CD14-positive monocyte (primary cell): ENCODE measurements around the gene TRPM5. TPM values are rescaled to one million over a fixed set of nuclear protein-coding genes. Genes with fewer than 3 reads are reported as not detected.

Experiments used
- DNase-seq, 3 donors: peaks; one replicate each; pipeline ENCODE4 v3.0.0-alpha.2; 2011 to 2022
- H2AFZ ChIP-seq: 2 replicates; pipeline ENCODE4 v1.6.0; 2012; ENCODE audit warnings: mild to moderate bottlenecking, low read depth, low read length, inconsistent platforms; ENCODE audit not compliant: insufficient read depth, poor library complexity, severe bottlenecking
- H3K27ac ChIP-seq, 2 donors: 1 replicate in 1 of 2; 2 replicates in 1 of 2; pipeline ENCODE4 v1.5.1; 2012 to 2013; ENCODE audit warnings: low read length in 2 of 2, control low read depth in 1 of 2, inconsistent platforms in 1 of 2, low read depth in 1 of 2, mild to moderate bottlenecking in 1 of 2
- H3K27me3 ChIP-seq, 2 donors: one replicate each; pipeline versions ENCODE4 v1.6.0 to v1.6.1; 2011 to 2013; ENCODE audit warnings: low read length in 2 of 2; ENCODE audit not compliant: control insufficient read depth in 2 of 2, insufficient read depth in 2 of 2
- H3K36me3 ChIP-seq, 2 donors: replicated peaks in 1 of 2; 1 replicate in 1 of 2; 2 replicates in 1 of 2; pipeline versions ENCODE4 v1.5.1 to v1.6.1; 2012 to 2013; ENCODE audit warnings: low read length in 2 of 2, control low read depth in 1 of 2, inconsistent platforms in 1 of 2, mild to moderate bottlenecking in 1 of 2; ENCODE audit not compliant: insufficient read depth in 2 of 2, control insufficient read depth in 1 of 2
- H3K4me1 ChIP-seq, 2 donors: 1 replicate in 1 of 2; 2 replicates in 1 of 2; pipeline versions ENCODE4 v1.5.1 to v1.6.1; 2012 to 2013; ENCODE audit warnings: low read length in 2 of 2, control low read depth in 1 of 2, inconsistent platforms in 1 of 2, mild to moderate bottlenecking in 1 of 2, moderate library complexity in 1 of 2; ENCODE audit not compliant: insufficient read depth in 2 of 2, control insufficient read depth in 1 of 2
- H3K4me2 ChIP-seq: replicated peaks from 2 replicates; pipeline ENCODE3; 2012; ENCODE audit warnings: low read length, moderate library complexity, mild to moderate bottlenecking; ENCODE audit not compliant: poor library complexity, severe bottlenecking; ENCODE audit errors: extremely low read depth
- H3K4me3 ChIP-seq, 3 experiments: fragments of 200-600 bp in 1 of 3; sonication (generic) in 1 of 3; replicated peaks in 1 of 3; 1 replicate in 2 of 3; 2 replicates in 1 of 3; pipeline ENCODE4 v1.5.1; 2011 to 2013; ENCODE audit warnings: low read length in 3 of 3, mild to moderate bottlenecking in 3 of 3, control low read depth in 2 of 3, low read depth in 2 of 3, inconsistent platforms in 1 of 3, moderate library complexity in 1 of 3
- H3K79me2 ChIP-seq: 2 replicates; pipeline ENCODE4 v1.6.0; 2012; ENCODE audit warnings: mild to moderate bottlenecking, control low read depth, inconsistent platforms, low read length, moderate library complexity; ENCODE audit not compliant: insufficient read depth
- H3K9ac ChIP-seq: 2 replicates; pipeline ENCODE4 v1.6.0; 2017; ENCODE audit warnings: low read length, mild to moderate bottlenecking; ENCODE audit not compliant: insufficient read depth, poor library complexity, severe bottlenecking
- H3K9me3 ChIP-seq, 2 donors: replicated peaks in 1 of 2; 1 replicate in 1 of 2; 2 replicates in 1 of 2; pipeline versions ENCODE4 v1.5.1 to v1.6.1; 2012 to 2013; ENCODE audit warnings: low read length in 2 of 2, control low read depth in 1 of 2; ENCODE audit not compliant: control insufficient read depth in 1 of 2, insufficient read depth in 1 of 2
- H4K20me1 ChIP-seq: 2 replicates; pipeline ENCODE4 v1.6.0; 2012; ENCODE audit warnings: mild to moderate bottlenecking, low read length, control low read depth, moderate library complexity; ENCODE audit not compliant: insufficient read depth
- H3K27ac Mint-ChIP-seq, 7 donors: one replicate each; pipeline ENCODE4 v1.8.0; 2020; ENCODE audit warnings: mild to moderate bottlenecking in 7 of 7, mixed read lengths in 7 of 7, moderate library complexity in 6 of 7, inconsistent platforms in 2 of 7
- H3K27me3 Mint-ChIP-seq, 3 donors: one replicate each; pipeline ENCODE4 v1.8.0; 2021 to 2022; ENCODE audit warnings: low read depth in 3 of 3, mild to moderate bottlenecking in 3 of 3, mixed read lengths in 3 of 3, moderate library complexity in 3 of 3, inconsistent platforms in 1 of 3
- H3K36me3 Mint-ChIP-seq, 2 donors: one replicate each; pipeline ENCODE4 v1.8.0; 2020; ENCODE audit warnings: mixed read lengths in 2 of 2, inconsistent platforms in 1 of 2, mild to moderate bottlenecking in 1 of 2
- H3K4me1 Mint-ChIP-seq: one replicate; pipeline ENCODE4 v1.8.0; 2020; ENCODE audit warnings: mild to moderate bottlenecking, mixed read lengths
- H3K4me3 Mint-ChIP-seq, 2 donors: one replicate each; pipeline ENCODE4 v1.8.0; 2020; ENCODE audit warnings: mild to moderate bottlenecking in 2 of 2, mixed read lengths in 2 of 2, moderate library complexity in 1 of 2
- H3K9me3 Mint-ChIP-seq, 7 donors: one replicate each; pipeline ENCODE4 v1.8.0; 2020 to 2022; ENCODE audit warnings: mixed read lengths in 7 of 7, mild to moderate bottlenecking in 6 of 7, moderate library complexity in 6 of 7, inconsistent platforms in 2 of 7
- WGBS: methylation state at CpG from one replicate; pipeline ENCODE4 v1.1.5; 2013; ENCODE audit warnings: missing lambda C conversion rate; ENCODE audit not compliant: insufficient coverage; 5-methylcytosine and 5-hydroxymethylcytosine counted together
- intact Hi-C, 2 donors: fragments of 100-400 bp; cut with micrococcal nuclease; formaldehyde crosslinking; loops; one replicate each; pipeline versions ENCODE4 v1.15.0 to v1.15.1; 2023
- polyA plus RNA-seq, 3 donors: library from polyadenylated mRNA; depleted of rRNA in 1 of 3; unstranded in 2 of 3; stranded (reverse) in 1 of 3; fragments of 300-500 nt in 2 of 3; fragments of >200 nt in 1 of 3; fragmentation: Illumina TruSeq in 2 of 3; gene quantifications; 1 replicate in 2 of 3; 2 replicates in 1 of 3; pipeline ENCODE4 v1.2.3, GENCODE V29; 2012 to 2021
- TF ChIP-seq, protein P1 (sequence below): fragments of 200-600 bp; IDR thresholded peaks from one replicate; pipeline ENCODE4 v1.8.0; 2022; ENCODE audit warnings: antibody characterized with exemption, mild to moderate bottlenecking

The TRPM5 gene
- polyA plus RNA-seq, 3 donors: 0.03 TPM; not detected in 2

- Mint-ChIP-seq H3K36me3 (no peaks in the 10 kb centered on the region), H3K27me3 (peaks cover 2 to 9% (median 5%) of the 10 kb centered on the region in 3 donors), H3K4me1 (peaks cover 2% of the 10 kb centered on the region), H3K4me3 (no peak overlapping the region), H3K9me3 (no peaks in the 10 kb centered on the region), H3K27ac (no peak overlapping the region)
- intact Hi-C loops: loop anchor here in 1 of 2 donors (10.0 kb wide), 1 partner anchor 60 kb away; no protein-coding TSS in a partner anchor
- Histone ChIP-seq H3K27me3 (no peaks in the 10 kb centered on the region), H3K4me2 (no peak overlapping the region), H4K20me1 (no peaks in the 10 kb centered on the region), H3K9me3 (no peaks in the 10 kb centered on the region), H3K9ac (no peak overlapping the region), H3K27ac (no peak overlapping the region), H3K36me3 (no peaks in the 10 kb centered on the region), H3K4me3 (no peak overlapping the region), H3K79me2 (no peaks in the 10 kb centered on the region), H3K4me1 (peaks cover 0 to 2% of the 10 kb centered on the region in 2 donors), H2AFZ (no peak overlapping the region)
- no peak for DNase-seq
- WGBS: 98% methylated on average over 23 of the region's 28 CpGs
- TF ChIP-seq, protein P1, sequence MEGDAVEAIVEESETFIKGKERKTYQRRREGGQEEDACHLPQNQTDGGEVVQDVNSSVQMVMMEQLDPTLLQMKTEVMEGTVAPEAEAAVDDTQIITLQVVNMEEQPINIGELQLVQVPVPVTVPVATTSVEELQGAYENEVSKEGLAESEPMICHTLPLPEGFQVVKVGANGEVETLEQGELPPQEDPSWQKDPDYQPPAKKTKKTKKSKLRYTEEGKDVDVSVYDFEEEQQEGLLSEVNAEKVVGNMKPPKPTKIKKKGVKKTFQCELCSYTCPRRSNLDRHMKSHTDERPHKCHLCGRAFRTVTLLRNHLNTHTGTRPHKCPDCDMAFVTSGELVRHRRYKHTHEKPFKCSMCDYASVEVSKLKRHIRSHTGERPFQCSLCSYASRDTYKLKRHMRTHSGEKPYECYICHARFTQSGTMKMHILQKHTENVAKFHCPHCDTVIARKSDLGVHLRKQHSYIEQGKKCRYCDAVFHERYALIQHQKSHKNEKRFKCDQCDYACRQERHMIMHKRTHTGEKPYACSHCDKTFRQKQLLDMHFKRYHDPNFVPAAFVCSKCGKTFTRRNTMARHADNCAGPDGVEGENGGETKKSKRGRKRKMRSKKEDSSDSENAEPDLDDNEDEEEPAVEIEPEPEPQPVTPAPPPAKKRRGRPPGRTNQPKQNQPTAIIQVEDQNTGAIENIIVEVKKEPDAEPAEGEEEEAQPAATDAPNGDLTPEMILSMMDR: no peak
Measured at GRCh38 chr11:2415171-2415570, 29.1 kb downstream of the TRPM5 start.

DNA sequence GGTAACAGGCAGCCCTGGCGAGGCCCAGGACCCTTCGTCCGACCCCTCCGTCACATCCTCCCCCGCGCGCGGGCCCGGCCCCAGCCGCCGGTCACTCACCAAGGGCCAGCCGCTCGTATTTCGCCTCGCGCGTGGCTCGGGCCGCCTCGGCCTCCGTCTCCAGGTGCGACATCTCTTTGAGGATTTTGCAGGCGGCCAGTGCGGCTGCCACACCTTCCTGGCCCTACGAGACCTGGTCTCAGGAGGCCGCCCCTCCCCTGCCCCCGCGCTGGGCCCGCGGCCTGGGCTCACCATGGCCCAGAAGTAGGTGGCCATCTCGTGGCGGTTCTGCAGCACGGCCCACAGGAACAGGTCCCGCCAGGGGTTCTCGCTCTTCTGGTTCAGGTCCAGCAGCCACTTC, 29.7 kb downstream of the TRPM5 start:
- no peaks in the 10 kb centered on the region for H3K4me1 ChIP-seq
- no peak overlapping the region for H3K27ac ChIP-seq
- 94% methylated on average over 35 of the region's 35 CpGs for WGBS
- Mint-ChIP-seq H3K4me3 (no peak overlapping the region), H3K27me3 (peaks cover 2 to 7% (median 5%) of the 10 kb centered on the region in 3 donors), H3K9me3 (no peaks in the 10 kb centered on the region), H3K4me1 (no peaks in the 10 kb centered on the region), H3K36me3 (no peaks in the 10 kb centered on the region), H3K27ac (no peak overlapping the region)
- H3K36me3 ChIP-seq: no peaks in the 10 kb centered on the region
- H3K9me3 ChIP-seq: no peaks in the 10 kb centered on the region
- no peaks in the 10 kb centered on the region for H3K27me3 ChIP-seq
- no peak overlapping the region for H3K4me2 ChIP-seq
- no peaks in the 10 kb centered on the region for H4K20me1 ChIP-seq
- no peak overlapping the region for H3K4me3 ChIP-seq
- DNase-seq: no peak
- H3K9ac ChIP-seq: no peak overlapping the region
- intact Hi-C loops: loop anchor here in 1 of 2 donors (10.0 kb wide), 1 partner anchor 60 kb away; no protein-coding TSS in a partner anchor
- TF ChIP-seq, protein P1: no peak
- no peaks in the 10 kb centered on the region for H3K79me2 ChIP-seq
- H2AFZ ChIP-seq: no peak overlapping the region
